Uterus (tissue), 2 donors: ENCODE data around the gene LDHAL6B.

Experiments
- POLR2A ChIP-seq, 2 donors: fragments of 450-650 bp; IDR thresholded peaks; one replicate each; pipeline ENCODE4 v1.6.1; 2016; ENCODE audit warnings: antibody characterized with exemption in 2 of 2, mild to moderate bottlenecking in 1 of 2, moderate library complexity in 1 of 2
- TF ChIP-seq, protein P1 (sequence below), 4 experiments: fragments of 200-600 bp in 2 of 4; fragments of 450-650 bp in 2 of 4; sonication (generic) in 2 of 4; IDR thresholded peaks; one replicate each; pipeline ENCODE4 v1.5.1; 2016 to 2019; ENCODE audit warnings: antibody characterized with exemption in 4 of 4, mild to moderate bottlenecking in 2 of 4, moderate library complexity in 1 of 4

DNA sequence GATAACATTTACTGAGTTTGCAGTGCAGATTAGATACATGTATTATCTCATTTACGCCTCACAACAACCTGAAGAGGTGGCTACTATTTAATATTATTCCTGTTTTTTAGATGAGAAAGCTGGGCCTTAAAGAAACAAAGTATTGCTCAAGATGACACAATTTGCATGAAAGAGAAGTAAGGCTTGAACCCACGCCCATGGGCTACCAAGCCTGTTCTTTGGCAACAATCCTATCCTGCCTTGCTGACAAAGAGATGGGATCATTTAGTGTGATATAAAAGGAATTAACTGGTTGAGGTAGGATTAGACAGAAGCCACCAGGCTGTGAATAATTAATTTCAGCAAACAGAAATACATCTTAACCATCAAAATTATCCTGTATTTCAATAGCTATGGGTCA is 9.2 kb upstream of the LDHAL6B start:
- TF ChIP-seq, protein P1, sequence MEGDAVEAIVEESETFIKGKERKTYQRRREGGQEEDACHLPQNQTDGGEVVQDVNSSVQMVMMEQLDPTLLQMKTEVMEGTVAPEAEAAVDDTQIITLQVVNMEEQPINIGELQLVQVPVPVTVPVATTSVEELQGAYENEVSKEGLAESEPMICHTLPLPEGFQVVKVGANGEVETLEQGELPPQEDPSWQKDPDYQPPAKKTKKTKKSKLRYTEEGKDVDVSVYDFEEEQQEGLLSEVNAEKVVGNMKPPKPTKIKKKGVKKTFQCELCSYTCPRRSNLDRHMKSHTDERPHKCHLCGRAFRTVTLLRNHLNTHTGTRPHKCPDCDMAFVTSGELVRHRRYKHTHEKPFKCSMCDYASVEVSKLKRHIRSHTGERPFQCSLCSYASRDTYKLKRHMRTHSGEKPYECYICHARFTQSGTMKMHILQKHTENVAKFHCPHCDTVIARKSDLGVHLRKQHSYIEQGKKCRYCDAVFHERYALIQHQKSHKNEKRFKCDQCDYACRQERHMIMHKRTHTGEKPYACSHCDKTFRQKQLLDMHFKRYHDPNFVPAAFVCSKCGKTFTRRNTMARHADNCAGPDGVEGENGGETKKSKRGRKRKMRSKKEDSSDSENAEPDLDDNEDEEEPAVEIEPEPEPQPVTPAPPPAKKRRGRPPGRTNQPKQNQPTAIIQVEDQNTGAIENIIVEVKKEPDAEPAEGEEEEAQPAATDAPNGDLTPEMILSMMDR (IDR thresholded peaks at IDR 0.05): no peak
- TF ChIP-seq POLR2A (IDR thresholded peaks at IDR 0.05): no peak
